T-helper 9 cell (primary cell): ENCODE results near the gene FAM53B.
A peak's percentile ranks its signal among the peaks of the same experiment; 100 is the strongest.

Experiments used
- DNase-seq: peaks from one replicate; pipeline ENCODE4 v3.0.0-alpha.2; 2020

FAM53B gene

GRCh38 chr10:124696446-124697392 lies 47.5 kb downstream of the FAM53B start:
- no peak for DNase-seq

GRCh38 chr10:124695259-124695658 lies 48.9 kb downstream of the FAM53B start:
- no peak for DNase-seq

GRCh38 chr10:124694481-124695220 lies 49.5 kb downstream of the FAM53B start:
- no peak for DNase-seq

- DNase-seq: no peak
Measured at GRCh38 chr10:124693801-124694416, 50.3 kb downstream of the FAM53B start.

- no peak for DNase-seq
Measured at GRCh38 chr10:124693396-124693795, 50.8 kb downstream of the FAM53B start.

GRCh38 chr10:124692100-124692446 lies 52.1 kb downstream of the FAM53B start:
- no peak for DNase-seq

GRCh38 chr10:124691421-124692099 lies 52.6 kb downstream of the FAM53B start:
- no peak for DNase-seq

GRCh38 chr10:124691002-124691401 lies 53.2 kb downstream of the FAM53B start:
- DNase-seq: no peak

- DNase-seq: no peak
Measured at GRCh38 chr10:124689911-124690498, 54.2 kb downstream of the FAM53B start.

GRCh38 chr10:124688889-124689670 lies 55.1 kb downstream of the FAM53B start:
- DNase-seq: no peak

- no peak for DNase-seq
Measured at GRCh38 chr10:124688386-124688785, 55.8 kb downstream of the FAM53B start.

- DNase-seq: no peak
Measured at GRCh38 chr10:124686707-124687376, 57.3 kb downstream of the FAM53B start.

GRCh38 chr10:124685261-124685660 lies 58.9 kb downstream of the FAM53B start:
- no peak for DNase-seq

GRCh38 chr10:124683814-124684213 lies 60.4 kb downstream of the FAM53B start:
- no peak for DNase-seq

GRCh38 chr10:124681626-124682552 lies 62.3 kb downstream of the FAM53B start:
- no peak for DNase-seq

- DNase-seq: no peak
Measured at GRCh38 chr10:124681091-124681490, 63.1 kb downstream of the FAM53B start.

GRCh38 chr10:124680675-124681074 lies 63.5 kb downstream of the FAM53B start:
- DNase-seq: no peak

GRCh38 chr10:124679401-124679800 lies 64.8 kb downstream of the FAM53B start:
- DNase-seq: no peak

GRCh38 chr10:124678557-124679240 lies 65.5 kb downstream of the FAM53B start:
- peak; percentile 44 for DNase-seq
